ENCODE data around the gene SUPT16H.

GRCh38 chr14:21406213-21406612, 22.4 kb upstream of the SUPT16H start:
- TF ChIP-seq CTCF (IDR thresholded peaks at IDR 0.05), result no peak
- no peak for TF ChIP-seq POLR2A (IDR thresholded peaks at IDR 0.05)

Data from ovary (tissue), 3 donors.